ENCODE results near the gene ZDHHC3. TPM values are rescaled to one million over a fixed set of nuclear protein-coding genes. Genes with fewer than 3 reads are reported as not detected.
A peak's percentile ranks its signal among the peaks of the same experiment; 100 is the strongest.

ZDHHC3 gene
- total and polyA plus RNA-seq, 12 donors, result 19.0 to 52.2 (median 42.2) TPM

DNA sequence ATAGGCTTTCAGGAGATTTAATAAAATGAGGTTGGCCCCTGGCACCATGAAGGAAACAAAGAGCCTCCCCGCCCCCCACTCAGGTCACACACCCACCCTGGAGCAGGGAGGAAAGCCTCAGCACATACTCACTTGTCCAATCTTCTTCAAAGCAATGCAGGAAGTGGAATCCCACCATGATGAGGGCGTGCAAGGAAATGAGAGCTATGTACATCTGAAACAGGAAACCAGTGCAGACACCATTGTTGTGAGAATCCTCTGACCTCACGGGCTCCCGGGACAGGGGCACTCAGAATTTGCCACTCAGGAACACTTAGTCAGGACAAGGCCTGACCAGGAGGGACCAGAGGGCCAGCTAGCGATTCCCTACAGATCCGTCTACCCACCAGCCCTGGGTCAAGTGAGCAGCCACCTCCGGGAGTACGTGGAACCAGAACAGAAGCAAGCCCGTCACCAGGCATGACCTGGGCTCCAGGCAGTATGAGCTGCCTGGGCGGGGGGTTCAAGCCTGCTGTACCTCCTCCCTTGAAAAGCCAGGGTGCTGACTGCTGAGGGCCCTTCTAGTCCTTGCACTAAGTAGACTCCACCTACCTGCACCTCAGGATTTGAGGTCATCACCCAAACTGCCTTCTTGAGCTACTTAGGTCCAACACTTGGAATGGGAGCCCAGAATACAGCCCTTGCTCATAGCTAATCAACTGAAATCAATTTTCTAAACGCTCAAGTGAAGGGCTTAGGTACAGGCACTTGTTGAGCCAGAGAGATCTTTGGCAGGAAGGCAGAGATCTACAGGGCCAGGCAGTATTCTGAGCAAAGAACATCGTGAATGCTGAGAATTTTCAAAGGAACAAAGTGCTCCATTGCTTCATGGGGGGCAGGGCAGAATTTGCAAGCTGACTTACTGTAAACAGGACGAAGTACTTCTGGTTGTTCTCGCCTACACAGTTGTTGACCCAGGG, 42.7 kb downstream of the ZDHHC3 start:
- 88 to 94% methylated on average over 14 of the region's 14 CpGs for WGBS, 2 donors
- ATAC-seq (no peak), DNase-seq (no peak)
- peaks cover 0 to 93% (median 17%) of the 10 kb centered on the region in 9 donors for H3K36me3 ChIP-seq
- H3K4me1 ChIP-seq, result peaks cover 0 to 13% (median 3%) of the 10 kb centered on the region in 9 donors
- intact Hi-C loops (cut with DNase I), result no loop called here
- H3K4me3 ChIP-seq, result no peak overlapping the region
- H3K9me3 ChIP-seq, result no peaks in the 10 kb centered on the region
- H3K27ac ChIP-seq, result peak overlapping the region in 2 of 10 donors; percentile 24 to 25
- no peaks in the 10 kb centered on the region for H3K27me3 ChIP-seq
- TF ChIP-seq, protein P1, sequence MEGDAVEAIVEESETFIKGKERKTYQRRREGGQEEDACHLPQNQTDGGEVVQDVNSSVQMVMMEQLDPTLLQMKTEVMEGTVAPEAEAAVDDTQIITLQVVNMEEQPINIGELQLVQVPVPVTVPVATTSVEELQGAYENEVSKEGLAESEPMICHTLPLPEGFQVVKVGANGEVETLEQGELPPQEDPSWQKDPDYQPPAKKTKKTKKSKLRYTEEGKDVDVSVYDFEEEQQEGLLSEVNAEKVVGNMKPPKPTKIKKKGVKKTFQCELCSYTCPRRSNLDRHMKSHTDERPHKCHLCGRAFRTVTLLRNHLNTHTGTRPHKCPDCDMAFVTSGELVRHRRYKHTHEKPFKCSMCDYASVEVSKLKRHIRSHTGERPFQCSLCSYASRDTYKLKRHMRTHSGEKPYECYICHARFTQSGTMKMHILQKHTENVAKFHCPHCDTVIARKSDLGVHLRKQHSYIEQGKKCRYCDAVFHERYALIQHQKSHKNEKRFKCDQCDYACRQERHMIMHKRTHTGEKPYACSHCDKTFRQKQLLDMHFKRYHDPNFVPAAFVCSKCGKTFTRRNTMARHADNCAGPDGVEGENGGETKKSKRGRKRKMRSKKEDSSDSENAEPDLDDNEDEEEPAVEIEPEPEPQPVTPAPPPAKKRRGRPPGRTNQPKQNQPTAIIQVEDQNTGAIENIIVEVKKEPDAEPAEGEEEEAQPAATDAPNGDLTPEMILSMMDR (IDR thresholded peaks at IDR 0.05), result no peak

DNA sequence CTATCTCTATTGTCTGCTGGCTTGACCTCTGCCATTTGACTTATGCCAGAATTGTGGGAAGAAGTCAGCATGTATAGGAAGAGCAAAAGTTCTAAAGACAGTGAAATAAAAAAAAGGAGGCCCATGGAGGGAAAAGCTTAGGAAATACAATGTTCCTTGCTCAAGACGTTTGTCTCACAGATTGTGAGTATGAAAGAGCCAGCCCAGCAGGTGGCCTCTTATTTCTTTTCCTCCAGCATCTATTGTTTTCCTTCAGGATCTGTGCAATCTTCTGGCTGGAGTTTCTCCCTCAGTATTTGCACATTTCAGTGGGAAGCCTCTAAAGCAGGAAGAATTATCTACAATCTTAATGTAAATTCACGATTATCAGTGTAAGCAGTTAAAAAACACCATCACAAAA, 43.7 kb downstream of the ZDHHC3 start:
- intact Hi-C loops (cut with DNase I), result no loop called here
- Histone ChIP-seq H3K27ac (no peak overlapping the region), H3K27me3 (no peaks in the 10 kb centered on the region), H3K4me3 (no peak overlapping the region), H3K9me3 (no peaks in the 10 kb centered on the region), H3K4me1 (peaks cover 0 to 13% (median 3%) of the 10 kb centered on the region in 9 donors), H3K36me3 (peaks cover 0 to 93% (median 19%) of the 10 kb centered on the region in 9 donors)
- TF ChIP-seq, protein P1 (IDR thresholded peaks at IDR 0.05), result no peak
- DNase-seq, result no peak
- WGBS, 2 donors, result 44 to 69% methylated on average over 2 of the region's 2 CpGs
- ATAC-seq, result no peak

DNA sequence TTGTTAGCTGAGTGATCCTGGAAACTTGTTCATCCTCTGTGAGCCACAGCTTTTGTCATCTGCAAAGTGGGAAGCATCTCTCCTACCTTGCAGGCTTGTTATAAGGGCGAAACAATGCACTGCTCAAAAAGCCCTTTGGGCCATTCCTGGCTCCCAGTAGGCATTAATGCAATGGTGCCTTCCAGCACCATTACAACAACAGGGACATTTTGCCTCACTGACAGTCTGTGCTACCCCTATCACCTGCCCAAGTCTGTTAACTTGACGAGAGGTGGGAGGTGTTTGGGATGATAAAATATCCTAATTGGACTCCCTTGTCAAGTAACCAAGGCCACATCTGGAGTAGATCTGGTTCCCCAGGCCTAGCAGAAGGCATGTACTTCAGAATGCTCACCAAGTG, 44.2 kb downstream of the ZDHHC3 start:
- 90% methylated on average over 2 of the region's 2 CpGs for WGBS, 2 donors
- DNase-seq (no peak), ATAC-seq (no peak)
- Histone ChIP-seq H3K4me1 (peaks cover 0 to 13% (median 3%) of the 10 kb centered on the region in 9 donors), H3K36me3 (peaks cover 0 to 93% (median 22%) of the 10 kb centered on the region in 9 donors), H3K27ac (no peak overlapping the region), H3K27me3 (no peaks in the 10 kb centered on the region), H3K9me3 (no peaks in the 10 kb centered on the region), H3K4me3 (no peak overlapping the region)
- TF ChIP-seq, protein P1 (IDR thresholded peaks at IDR 0.05), result no peak
- intact Hi-C loops (cut with DNase I), result no loop called here

- no peak for ATAC-seq
- Histone ChIP-seq H3K9me3 (no peaks in the 10 kb centered on the region), H3K4me1 (peaks cover 0 to 13% (median 3%) of the 10 kb centered on the region in 9 donors), H3K4me3 (no peak overlapping the region), H3K36me3 (peaks cover 0 to 96% (median 24%) of the 10 kb centered on the region in 9 donors), H3K27me3 (no peaks in the 10 kb centered on the region), H3K27ac (no peak overlapping the region)
- DNase-seq, result no peak
- intact Hi-C loops (cut with DNase I), result no loop called here
- TF ChIP-seq, protein P1 (IDR thresholded peaks at IDR 0.05), result no peak
- 98 to 99% methylated on average over 2 of the region's 2 CpGs for WGBS, 2 donors
These were observed 45.1 kb downstream of the ZDHHC3 start for GRCh38 chr3:44930911-44931310.

All from heart right ventricle (tissue), 16 donors.